HG02623 (cell line): ENCODE data around the gene AKT1S1.

Source experiments
- ATAC-seq: cut with Tn5 transposase; IDR thresholded peaks from one replicate; pipeline ENCODE4 v1.9.1; 2021; ENCODE audit warnings: moderate library complexity; ENCODE audit not compliant: unreplicated experiment

AKT1S1 gene

DNA sequence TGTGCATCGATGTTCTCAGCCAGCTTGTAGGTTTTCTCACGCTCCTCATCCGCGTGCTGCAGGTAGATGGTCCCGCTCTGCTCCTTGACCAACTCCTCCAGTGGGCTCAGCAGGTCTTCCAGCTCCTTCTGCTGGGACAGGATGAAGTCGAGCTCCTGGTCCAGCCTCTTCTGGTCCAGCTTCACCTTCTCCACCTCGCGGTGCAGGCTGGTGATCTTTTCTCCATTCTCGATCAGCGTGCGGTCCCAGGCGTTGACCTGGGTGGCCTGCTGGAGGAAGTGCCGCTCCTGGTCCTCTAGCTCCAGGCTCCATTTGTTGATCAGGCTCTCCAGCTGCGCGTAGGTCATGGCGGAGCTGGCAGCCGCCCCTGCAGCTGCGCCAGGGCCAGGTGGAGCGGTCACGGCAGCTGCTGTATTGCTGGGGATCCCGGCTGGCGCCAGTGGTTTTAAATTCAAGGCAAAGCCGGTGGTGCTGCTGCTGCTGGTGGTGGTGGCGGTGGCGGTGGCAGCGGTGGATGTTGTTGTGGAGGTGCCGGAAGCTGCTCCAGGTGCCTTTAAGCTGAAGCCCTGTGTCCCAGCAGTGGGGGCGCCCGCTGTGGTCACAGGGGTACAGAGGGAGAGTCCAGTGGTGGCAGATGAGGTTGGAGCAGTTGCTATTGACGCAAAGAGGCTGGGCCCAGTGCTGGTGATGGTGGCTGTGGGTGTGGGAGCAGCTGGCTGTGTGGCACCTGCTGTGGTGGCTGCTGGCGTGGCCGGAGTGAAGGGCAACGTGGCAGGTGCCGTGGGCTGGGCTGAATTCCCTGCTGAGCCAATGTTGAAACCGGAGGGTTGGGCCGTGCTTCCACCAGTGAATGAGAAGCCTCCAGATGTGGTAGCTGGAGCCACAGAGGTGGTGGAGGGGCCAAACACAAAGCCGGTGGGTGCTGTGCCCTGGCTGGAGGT is 31.6 kb upstream of the AKT1S1 start:
- no peak for ATAC-seq

DNA sequence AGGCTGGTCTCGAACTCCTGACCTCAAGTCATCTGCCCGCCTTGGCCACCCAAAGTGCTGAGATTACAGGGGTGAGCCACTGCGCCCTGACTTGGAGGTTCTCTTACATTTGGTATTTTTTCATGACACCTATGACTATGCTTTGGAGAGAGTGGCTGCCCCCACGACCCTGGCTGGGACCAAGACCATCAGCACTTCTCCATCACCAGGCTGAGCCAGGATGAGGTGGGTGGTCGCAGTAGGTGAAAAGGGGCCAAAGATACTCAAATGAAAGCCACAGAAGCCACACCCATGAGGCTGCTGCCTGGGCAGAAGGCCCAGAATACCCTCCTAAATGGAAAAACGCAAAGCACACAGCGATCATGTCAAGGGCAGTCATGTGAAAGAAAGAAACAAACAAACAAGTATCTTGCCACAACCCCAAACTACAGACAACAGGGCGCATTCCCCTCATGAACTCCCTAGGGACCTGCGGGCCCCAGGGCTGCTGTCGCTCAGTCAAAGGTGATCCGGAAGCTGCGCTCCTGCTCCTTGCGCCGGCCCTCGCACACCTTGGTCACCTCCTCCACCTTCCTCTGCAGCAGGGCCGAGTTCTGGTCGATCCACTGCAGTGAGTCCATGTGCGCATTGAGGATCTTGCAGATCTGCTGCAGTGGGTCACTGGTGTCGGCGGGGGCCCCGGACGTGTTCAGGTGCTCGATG is 30.7 kb upstream of the AKT1S1 start:
- ATAC-seq, result no peak

DNA sequence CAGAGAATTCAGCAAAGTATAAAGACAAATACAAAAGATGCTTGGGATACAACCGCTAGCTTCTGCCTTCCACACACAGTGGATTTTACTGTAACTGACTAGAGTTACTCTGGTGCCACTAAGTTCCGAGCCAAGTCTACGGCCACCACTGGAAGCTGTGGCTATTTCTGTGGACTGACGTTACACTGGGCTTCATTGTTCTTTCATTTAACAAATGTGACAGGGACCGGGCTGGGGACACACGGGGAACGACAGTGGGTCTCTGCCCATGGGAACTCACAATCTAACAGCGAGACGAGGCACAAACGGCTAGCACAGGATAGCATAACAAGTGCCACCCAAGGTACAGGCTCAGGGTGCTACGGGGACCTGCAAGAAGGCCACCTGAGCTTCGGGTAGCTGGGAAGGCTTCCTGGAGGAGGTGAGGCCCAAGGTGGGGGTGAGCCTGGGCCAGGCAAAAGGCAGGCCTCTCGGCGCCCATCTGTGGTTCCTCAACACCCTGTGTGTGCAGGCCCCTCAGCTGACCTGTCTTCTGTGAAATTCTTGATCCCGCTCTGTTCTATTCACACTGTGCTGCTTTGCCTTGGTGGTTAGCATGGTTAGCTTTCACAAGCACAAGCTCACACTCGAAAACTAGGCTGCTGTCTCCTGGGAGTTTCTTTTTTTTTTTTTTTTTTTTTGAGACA is 29.9 kb upstream of the AKT1S1 start:
- ATAC-seq, result no peak

DNA sequence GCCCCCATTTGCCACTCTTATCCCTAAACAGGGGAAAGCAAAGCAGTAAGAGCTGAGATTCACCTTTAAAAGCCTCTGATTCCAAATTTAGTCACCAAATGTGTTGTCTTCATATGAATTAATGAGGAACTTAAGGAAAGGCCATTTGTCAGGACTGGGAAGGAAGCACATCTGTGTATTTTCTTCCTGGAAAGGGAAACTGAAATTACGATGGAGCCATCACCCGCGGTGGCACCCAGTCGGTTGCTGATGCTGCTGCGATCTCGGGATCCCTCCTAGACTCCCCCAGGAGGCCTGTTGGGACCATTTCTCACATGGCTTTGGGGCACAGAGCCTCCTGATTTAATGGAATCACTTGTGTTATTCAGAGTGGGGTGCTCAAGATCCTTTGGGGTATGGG is 27.0 kb upstream of the AKT1S1 start:
- ATAC-seq, result no peak

DNA sequence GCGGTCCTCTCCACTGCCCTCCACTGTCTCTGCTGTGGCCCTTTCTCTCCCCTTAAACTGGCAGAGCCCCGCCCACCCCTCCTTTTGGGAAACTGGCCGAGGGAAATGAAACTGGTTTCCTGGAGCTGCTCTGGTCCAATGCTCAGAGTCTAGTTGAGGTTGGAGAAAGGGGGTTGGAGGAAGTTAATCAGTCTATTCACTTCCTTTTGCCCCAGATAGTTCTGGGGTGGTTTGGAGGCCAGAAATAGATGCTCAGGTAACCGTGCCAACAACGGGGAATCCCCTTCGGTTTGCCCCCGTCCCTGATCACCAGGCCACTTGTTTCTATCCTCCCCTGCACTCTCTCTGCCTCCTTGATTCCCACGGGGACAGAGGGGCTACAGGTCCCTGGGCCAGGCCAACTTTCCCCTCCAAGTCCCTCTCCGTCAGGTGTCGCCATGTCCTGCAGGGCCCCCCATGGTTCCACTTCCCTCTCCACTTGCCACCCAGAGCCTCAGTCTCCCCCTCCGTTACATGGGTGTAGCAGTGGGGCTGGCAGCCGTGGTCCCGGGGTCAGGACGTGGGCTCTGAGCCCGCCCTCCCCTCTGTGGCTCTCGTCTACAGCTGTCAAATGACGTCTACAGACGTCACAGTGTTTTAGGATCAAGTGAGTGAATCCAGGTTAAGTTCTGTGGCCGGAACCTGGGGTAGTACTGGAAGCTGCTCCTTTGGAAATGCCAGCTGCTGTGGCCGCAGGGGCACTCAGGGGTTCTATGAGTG is 19.9 kb upstream of the AKT1S1 start, which contains the start of gene IL4I1:
TSS of gene IL4I1 (minus strand) at position 25 of the 759 bp plus-strand sequence. CDS start 727 bp downstream, outside the sequence.
- ATAC-seq, result peak; percentile 56

DNA sequence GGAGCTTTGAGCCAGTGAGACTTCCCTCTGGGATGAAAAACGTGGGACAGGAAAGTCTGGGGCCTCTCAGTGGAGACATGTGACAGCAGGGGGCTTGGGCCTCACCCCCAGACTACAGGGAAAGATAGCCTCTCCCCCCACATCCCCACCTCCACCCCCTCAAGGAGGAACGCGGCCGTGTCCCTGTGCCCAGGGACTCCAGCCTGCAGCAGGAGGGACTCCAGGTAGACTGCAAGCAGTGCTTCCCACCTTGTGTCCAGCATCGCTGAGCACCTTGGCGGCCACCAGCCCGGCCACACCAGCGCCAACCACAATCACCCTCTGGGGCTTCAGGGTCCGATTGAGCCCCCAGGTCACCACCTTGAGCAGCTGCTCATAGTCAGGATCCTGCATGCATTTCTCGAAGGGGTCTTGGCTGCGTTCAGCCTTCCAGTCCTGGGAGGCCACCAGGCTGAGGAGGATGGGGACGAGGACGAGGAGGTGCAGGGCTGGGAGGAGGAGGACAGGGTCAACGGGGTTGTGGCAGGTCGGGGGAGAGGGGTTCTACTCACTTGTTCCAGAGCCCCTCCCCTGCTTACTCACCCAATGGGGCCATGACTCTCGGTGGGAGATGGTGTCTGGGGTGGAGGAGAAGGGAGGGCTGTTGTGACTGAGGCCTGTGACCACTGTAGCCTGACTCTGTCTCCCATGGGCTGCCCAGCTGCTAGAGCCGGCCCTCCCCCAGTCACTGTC is 18.6 kb upstream of the AKT1S1 start:
- no peak for ATAC-seq

DNA sequence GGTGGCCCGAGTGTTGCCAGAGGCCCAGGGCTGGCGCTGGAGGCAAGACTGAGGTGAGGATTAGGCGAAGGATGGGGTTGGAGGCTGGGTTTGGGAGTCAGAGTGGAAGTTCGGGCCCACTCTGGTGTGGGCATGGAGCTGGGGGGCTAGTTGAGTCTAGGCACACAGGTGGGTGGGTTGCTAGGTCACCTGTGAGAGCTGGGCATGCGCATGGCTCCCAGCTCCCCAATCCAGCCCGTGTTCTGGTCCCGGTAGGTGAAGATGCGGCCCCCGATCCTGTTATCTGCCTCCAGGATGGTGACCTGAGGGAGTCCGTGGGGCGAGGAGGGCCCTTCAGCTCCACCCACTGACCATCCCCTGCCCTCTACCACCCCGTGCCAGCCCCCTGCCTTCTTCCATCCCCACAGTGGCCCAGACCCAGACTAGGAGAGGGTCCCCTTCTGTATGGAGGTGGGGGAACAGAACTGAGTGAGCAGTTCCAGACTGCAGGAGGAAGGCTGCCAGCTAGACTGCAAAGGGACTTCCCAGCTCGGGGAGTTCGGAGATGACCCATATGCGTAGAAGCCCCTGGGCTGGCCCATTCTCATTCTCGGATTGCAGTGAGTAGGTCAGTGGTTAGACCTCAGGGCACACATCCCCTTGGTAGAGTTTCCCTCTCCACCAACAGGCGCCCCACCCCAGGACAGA is 17.9 kb upstream of the AKT1S1 start:
- no peak for ATAC-seq

DNA sequence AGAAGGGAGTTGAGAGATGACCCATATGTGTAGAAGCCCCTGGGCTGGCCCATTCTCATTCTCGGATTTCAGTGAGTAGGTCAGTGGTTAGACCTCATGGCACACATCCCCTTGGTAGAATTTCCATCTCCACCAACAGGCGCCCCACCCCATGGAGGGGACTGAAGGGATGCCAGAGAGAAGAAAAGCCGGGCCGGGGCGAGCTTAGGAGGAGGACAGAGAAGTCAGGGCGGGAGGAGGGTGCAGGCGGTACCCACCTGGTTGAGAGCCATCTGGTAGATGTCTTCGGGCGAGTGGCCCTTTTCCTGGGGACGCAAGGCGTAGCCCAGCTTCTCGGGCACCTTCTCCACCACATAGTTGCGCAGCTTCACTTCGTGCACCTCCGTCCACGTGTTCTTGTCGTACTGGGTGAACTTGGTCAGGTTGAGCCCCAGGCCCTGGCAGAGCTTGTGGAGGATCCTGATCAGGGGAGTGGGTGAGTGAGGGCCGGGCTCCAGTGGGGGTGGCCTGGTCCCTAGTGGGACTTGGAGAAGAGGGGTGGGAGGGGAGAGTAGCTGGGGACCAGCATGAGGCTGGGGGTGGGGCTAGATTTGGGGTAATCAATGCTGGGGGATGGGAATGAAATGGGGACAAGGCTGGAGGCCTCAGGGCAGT is 17.0 kb upstream of the AKT1S1 start:
- no peak for ATAC-seq

DNA sequence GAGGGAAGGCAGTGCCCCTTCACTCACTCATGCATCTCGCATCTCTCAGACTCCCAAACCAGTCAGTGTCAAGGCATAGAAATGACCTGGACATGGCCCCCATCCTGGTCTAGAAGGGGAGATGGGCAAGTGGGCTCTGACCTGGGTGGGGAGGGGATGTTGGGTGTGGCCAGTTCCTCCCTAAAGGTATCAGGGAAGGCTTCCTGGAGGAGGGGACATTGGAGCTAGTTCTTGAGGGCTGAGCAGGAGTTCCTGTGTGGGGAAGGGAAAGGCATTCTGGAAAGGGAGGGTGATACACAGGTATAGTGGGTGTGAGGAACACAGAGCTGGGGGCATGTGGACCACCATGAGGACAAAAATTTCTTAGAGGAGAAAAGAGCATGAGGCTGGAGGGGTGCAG is 15.6 kb upstream of the AKT1S1 start:
- no peak for ATAC-seq

DNA sequence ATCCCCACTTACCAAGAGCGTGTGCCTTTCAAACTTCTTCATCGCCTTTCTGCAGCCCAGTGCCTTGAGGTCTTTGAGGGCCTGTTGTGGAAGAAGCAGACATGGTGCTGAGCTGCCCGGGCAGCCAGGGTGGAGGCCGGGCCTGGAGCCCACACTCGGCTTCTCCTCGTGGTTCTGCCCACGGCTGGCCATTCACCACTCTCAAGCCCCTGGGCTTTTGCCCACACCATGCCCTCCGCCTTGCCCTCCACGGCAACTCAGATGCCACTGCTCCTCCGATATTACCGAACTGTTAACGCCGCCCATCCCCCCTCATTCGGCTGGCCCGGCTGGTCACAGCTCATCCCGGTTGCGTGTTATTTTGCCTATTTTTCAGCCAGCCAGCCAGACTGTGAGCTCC is 14.2 kb upstream of the AKT1S1 start:
- ATAC-seq, result no peak

DNA sequence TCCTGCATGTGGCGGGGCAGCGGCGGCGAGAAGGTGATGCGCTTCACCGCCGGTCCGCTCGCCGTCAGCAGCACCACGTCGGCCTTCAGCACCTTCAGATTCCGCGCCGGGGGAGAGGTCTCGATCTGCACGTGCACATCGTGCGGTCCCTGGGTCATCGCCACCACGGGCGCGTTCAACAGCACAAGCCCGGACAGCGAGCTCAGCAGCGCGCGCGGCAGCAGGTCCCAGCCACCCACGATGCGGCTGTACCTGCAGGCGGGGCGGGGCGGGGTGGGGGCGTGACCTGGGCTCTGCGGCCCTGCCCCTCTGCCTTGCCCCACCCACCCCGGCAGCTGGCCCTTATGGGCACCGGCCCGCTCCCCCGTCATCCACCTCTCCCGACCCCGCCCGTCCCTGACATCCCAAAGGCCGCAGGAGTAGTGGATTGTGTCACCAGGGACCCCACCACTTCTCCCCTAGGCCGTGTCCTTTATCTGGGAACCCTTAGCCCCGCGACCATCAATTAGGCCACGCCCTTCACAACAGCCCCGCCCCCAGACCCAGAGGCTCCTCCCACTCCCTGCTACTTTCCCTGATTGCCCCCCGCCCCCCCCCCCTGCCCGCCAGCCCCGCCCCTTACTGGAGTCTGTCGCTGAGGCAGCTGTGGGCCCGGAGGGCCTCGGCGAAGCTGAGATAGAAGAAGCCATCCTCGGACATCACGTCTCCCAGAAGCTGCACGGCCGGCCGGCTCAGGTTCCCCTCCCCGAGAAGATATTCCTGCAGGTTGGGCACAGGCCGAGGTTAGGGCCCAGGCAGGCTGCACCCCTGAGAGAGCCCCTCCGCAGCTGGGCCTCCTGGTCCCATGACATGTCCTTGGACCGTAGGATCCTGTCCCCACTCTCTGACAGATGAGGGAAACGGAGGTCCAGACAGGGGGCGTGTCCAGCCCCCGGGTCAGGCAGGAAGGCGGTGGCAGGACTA is 13.5 kb upstream of the AKT1S1 start:
- ATAC-seq, result no peak

DNA sequence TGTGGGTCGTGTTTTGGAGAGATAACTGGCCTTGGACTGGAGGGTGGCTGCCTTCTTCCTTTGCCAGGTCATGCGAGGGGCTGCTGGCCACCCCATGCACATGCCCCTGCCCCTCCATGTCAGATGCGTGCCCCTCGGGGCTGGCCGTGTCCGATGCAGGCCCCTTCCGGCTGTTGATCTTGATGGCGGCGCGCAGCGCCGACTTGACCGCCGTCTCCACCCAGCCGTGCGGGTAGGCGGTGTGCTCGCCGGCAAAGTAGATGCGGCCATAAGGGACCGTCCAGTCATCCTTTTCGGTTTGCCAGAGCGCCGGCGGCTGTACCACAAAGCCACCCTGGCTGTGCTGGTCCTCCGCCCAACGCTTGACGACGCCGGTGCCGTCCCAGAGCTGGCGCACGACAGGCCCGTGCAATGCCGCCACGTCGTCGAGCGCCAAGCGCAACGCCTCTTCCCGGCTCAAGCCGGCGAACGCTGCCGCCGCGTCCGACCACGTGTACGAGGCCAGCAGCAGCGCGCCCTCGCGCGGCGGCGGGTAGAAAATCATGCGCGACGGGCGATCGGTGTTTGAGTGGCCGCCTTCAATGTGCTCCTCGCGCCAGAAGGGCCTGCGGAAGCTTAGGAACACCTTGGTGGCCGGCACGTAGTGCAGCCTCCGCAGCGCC is 12.7 kb upstream of the AKT1S1 start:
- ATAC-seq, result no peak

DNA sequence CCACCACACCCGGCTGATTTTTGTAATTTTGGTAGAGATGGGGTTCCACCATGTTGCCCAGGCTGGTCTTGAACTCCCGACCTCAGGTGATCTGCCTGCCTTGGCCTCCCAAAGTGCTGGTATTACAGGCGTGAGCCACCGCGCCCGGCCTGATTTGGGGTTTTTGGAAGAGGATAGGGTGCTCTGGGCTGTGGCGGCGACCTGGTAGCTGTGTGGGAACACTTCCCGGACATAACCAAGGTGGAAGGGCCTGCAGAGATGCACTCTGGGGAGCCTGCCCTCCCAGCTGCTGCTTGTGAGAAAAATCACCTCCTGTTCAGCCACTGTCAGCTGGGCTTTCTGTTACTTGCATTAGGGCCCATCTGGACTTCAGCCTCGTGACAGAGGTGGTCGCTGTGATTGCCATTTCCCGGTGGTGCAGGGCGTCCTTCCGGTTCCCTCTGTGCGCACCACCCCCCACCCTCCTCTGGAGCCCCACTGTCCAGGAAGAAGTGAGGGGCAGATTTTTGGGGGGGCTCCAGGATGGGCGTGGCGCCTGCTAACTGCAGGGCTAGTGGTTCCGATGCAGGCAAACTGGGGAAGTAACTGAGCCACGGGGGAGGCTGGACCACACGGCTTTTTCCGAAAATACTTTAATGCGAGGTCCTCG is 12.0 kb upstream of the AKT1S1 start:
- no peak for ATAC-seq

DNA sequence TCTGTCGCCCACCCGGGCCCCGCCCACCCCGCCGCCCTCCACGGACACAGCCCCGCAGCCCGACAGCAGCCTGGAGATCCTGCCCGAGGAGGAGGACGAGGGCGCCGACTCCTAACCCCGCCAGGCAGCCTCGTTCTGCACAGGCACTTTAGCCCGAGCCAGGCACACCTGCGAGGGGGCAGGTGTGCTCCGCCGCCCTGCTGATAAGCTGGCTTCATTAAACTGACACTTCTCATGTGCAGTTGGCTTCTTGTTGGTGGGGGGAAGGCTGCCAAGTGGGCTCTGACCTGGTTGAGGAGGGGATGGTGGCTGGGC is 11.3 kb upstream of the AKT1S1 start:
- ATAC-seq, result no peak

DNA sequence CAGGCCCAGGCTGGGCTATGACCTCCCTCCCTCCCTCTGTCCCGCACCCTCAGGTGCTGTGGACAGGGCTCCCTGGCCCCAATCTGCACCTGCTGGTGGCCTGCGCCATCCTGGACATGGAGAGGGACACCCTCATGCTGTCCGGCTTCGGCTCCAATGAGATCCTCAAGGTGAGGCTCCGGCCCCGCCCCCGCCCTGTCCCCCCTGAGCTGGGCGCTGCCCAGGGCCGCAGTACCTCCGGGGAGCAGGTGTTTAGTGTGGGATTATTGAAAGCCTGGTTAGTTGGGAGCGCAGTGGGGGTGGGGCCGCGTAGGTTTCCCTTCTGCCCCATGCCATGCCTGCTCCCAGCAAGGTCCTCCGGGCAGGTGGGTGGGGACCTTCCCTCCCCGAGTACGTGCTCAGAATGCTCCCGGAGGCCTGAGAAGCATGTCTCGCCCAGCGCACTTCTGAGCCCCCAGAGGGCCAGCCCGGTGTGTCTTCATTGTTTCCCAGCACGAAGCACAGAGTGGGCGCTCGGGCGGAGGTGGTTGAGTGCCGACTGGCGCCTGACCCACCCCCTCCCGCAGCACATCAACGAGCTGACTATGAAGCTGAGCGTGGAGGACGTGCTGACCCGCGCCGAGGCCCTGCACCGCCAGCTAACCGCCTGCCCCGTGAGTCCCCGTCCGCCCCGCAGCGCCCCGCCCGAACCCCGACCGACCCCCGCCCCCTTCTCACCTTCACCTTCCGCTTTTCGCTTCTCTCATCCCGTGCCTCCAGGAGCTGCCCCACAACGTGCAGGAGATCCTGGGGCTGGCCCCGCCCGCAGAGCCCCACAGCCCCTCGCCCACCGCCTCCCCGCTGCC is 10.7 kb upstream of the AKT1S1 start:
- ATAC-seq, result no peak

DNA sequence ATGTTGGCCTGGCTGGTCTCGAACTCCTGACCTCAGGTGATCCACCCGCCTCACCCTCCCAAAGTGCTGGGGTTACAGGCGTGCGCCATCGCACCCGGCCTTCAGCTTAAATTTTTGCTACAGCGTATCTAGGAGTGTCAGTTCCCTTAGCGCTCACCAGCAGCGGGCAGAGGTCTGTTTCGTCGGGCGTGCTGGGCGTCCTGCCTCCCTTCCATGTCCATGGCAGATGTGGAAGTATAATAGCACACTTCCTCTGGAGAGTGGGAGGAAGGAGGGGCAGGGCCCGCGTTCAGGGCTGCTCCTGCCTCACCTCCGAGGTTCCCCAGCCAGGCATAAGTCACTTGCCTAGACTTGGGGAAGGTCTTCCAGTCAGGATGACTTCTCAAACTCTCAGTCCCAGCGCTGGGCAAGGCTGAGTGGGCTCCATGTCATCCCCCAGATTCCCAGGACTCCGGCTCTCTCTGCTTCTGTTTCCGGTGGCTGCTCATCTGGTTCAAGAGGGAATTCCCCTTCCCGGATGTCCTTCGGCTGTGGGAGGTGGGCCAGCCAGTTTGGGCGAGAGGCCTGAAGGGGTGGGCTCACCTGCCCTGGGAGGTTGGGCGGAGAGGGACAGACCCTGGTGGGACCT is 10.0 kb upstream of the AKT1S1 start:
- ATAC-seq, result no peak
